Medulla oblongata (tissue), 1 donor: ENCODE data around the gene ADAMTS7.
"Not testable (repeated sequence)": the region's sequence is repeated elsewhere in the genome, so short reads cannot be mapped to it uniquely, and the experiment has no call there.

Experiments used
- DNase-seq: peaks from one replicate; pipeline ENCODE4 v3.0.0-alpha.2; 2015; ENCODE audit errors: extremely low spot score

Gene ADAMTS7

GRCh38 chr15:78831229-78832207 is 20.3 kb upstream of the ADAMTS7 start:
- DNase-seq = no peak

GRCh38 chr15:78830514-78831228 is 19.4 kb upstream of the ADAMTS7 start:
- no peak for DNase-seq

GRCh38 chr15:78828920-78829319 is 17.7 kb upstream of the ADAMTS7 start:
- DNase-seq = peak; percentile 57

- no peak for DNase-seq
Measured at GRCh38 chr15:78822514-78822913, 11.2 kb upstream of the ADAMTS7 start.

- no peak for DNase-seq
Measured at GRCh38 chr15:78811825-78812183, 540 bp upstream of the ADAMTS7 start.

GRCh38 chr15:78810362-78811123 is 721 bp downstream of the ADAMTS7 start:
- no peak for DNase-seq

GRCh38 chr15:78810003-78810361 is 1.3 kb downstream of the ADAMTS7 start:
- no peak for DNase-seq

GRCh38 chr15:78808550-78808949 is 2.7 kb downstream of the ADAMTS7 start:
- no peak for DNase-seq

- DNase-seq = no peak
Measured at GRCh38 chr15:78807359-78807758, 3.9 kb downstream of the ADAMTS7 start.

GRCh38 chr15:78804391-78804792 is 6.9 kb downstream of the ADAMTS7 start:
- peak; percentile 22 for DNase-seq

GRCh38 chr15:78800806-78801205 is 10.5 kb downstream of the ADAMTS7 start:
- DNase-seq = no peak

GRCh38 chr15:78800189-78800588 is 11.1 kb downstream of the ADAMTS7 start:
- DNase-seq = no peak

- DNase-seq = not testable (repeated sequence)
Measured at GRCh38 chr15:78799102-78799501, 12.2 kb downstream of the ADAMTS7 start.

- not testable (repeated sequence) for DNase-seq
Measured at GRCh38 chr15:78798355-78798754, 12.9 kb downstream of the ADAMTS7 start.

- DNase-seq = no peak
Measured at GRCh38 chr15:78797951-78798350, 13.3 kb downstream of the ADAMTS7 start.

GRCh38 chr15:78796510-78796909 is 14.8 kb downstream of the ADAMTS7 start:
- no peak for DNase-seq

GRCh38 chr15:78795043-78795442 is 16.2 kb downstream of the ADAMTS7 start:
- no peak for DNase-seq

GRCh38 chr15:78794446-78794845 is 16.8 kb downstream of the ADAMTS7 start:
- not testable (repeated sequence) for DNase-seq

GRCh38 chr15:78791357-78791756 is 19.9 kb downstream of the ADAMTS7 start:
- DNase-seq = no peak

GRCh38 chr15:78790027-78790426 is 21.2 kb downstream of the ADAMTS7 start:
- no peak for DNase-seq

- no peak for DNase-seq
Measured at GRCh38 chr15:78789615-78790014, 21.6 kb downstream of the ADAMTS7 start.

- no peak for DNase-seq
Measured at GRCh38 chr15:78788016-78788660, 23.1 kb downstream of the ADAMTS7 start.
